Keratinocyte (primary cell): ENCODE data around the gene SLC9A7.

Source experiments
- EZH2 ChIP-seq: IDR thresholded peaks from one replicate; pipeline ENCODE4 v1.6.1; 2012; ENCODE audit warnings: inconsistent platforms, mild to moderate bottlenecking, low read length, moderate library complexity
- TF ChIP-seq, protein P1 (sequence below), 3 experiments: IDR thresholded peaks in 1 of 3; conservative IDR thresholded peaks in 1 of 3; optimal IDR thresholded peaks in 1 of 3; 2 replicates in 2 of 3; 3 replicates in 1 of 3; pipeline versions ENCODE3 to v1.5.1; 2011; ENCODE audit warnings: low read length in 3 of 3, mild to moderate bottlenecking in 3 of 3, moderate library complexity in 2 of 3, control low read depth in 1 of 3, inconsistent platforms in 1 of 3; ENCODE audit not compliant: insufficient read depth in 2 of 3; ENCODE audit errors: extremely low read depth in 1 of 3

DNA sequence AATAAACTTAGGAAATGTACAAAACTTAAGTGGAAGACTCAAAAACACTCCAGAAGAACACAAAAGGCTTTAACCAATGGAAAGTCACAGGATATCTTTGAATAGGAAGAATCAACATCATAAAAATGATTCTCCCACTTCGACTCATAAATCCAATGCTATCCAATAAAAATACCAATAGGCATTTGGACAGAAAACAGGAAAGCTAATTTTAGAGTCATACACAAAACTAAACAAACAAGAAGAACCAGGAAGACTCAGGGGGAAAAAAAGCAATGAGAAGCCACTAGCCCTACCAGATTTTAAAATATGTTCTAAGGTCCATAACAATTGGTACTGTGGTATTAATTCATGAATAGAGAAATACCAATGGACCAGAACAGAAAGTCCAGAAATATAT lies 28.2 kb downstream of the SLC9A7 start:
- TF ChIP-seq, protein P1, sequence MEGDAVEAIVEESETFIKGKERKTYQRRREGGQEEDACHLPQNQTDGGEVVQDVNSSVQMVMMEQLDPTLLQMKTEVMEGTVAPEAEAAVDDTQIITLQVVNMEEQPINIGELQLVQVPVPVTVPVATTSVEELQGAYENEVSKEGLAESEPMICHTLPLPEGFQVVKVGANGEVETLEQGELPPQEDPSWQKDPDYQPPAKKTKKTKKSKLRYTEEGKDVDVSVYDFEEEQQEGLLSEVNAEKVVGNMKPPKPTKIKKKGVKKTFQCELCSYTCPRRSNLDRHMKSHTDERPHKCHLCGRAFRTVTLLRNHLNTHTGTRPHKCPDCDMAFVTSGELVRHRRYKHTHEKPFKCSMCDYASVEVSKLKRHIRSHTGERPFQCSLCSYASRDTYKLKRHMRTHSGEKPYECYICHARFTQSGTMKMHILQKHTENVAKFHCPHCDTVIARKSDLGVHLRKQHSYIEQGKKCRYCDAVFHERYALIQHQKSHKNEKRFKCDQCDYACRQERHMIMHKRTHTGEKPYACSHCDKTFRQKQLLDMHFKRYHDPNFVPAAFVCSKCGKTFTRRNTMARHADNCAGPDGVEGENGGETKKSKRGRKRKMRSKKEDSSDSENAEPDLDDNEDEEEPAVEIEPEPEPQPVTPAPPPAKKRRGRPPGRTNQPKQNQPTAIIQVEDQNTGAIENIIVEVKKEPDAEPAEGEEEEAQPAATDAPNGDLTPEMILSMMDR (optimal IDR thresholded peaks at IDR 0.05 in 1 of 3, IDR thresholded peaks at IDR 0.05 in 1 of 3, conservative IDR thresholded peaks at IDR 0.05 in 1 of 3; ENCODE audit: extremely low read depth in 1 of 3, insufficient read depth in 2 of 3, low read length in 3 of 3) = no peak
- no peak for TF ChIP-seq EZH2
